Suprapubic skin (tissue), 4 donors: ENCODE data around the gene TOR1B.

ENCODE experiments used
- POLR2A ChIP-seq, 2 donors: fragments of 450-650 bp; IDR thresholded peaks; one replicate each; pipeline ENCODE4 v1.6.1; 2017; ENCODE audit warnings: antibody characterized with exemption in 2 of 2, mild to moderate bottlenecking in 2 of 2, moderate library complexity in 2 of 2
- POLR2AphosphoS5 ChIP-seq, 3 donors: sonication (generic); formaldehyde crosslinking; IDR thresholded peaks; one replicate each; pipeline ENCODE4 v1.6.1; 2017; ENCODE audit warnings: antibody characterized with exemption in 3 of 3
- TF ChIP-seq, protein P1 (sequence below), 2 donors: fragments of 200-600 bp in 1 of 2; fragments of 450-650 bp in 1 of 2; sonication (generic) in 1 of 2; IDR thresholded peaks; one replicate each; pipeline ENCODE4 v1.5.1; 2016 to 2019; ENCODE audit warnings: antibody characterized with exemption in 2 of 2, mild to moderate bottlenecking in 1 of 2, moderate library complexity in 1 of 2

DNA sequence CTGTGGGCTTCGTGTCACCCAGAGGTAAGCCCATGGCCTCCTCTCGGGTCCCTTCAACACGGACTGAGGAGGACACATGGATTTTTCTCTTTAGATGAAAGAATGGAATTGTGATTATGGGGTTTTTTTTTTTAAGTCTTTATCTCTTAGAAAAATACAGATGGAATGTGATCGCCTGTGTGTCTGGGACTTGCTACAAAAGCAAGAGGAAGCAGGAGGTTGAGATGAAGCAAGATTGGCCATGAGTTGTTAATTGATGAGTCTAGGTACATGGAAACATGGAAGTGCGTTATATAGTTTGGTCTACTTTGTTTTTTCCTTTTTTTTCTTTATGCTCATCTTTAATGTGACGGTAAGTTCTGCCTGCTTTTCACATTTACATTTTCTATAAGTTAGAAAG, 46.9 kb downstream of the TOR1B start:
- TF ChIP-seq POLR2AphosphoS5 (IDR thresholded peaks at IDR 0.05) = no peak
- TF ChIP-seq POLR2A (IDR thresholded peaks at IDR 0.05) = no peak
- TF ChIP-seq, protein P1, sequence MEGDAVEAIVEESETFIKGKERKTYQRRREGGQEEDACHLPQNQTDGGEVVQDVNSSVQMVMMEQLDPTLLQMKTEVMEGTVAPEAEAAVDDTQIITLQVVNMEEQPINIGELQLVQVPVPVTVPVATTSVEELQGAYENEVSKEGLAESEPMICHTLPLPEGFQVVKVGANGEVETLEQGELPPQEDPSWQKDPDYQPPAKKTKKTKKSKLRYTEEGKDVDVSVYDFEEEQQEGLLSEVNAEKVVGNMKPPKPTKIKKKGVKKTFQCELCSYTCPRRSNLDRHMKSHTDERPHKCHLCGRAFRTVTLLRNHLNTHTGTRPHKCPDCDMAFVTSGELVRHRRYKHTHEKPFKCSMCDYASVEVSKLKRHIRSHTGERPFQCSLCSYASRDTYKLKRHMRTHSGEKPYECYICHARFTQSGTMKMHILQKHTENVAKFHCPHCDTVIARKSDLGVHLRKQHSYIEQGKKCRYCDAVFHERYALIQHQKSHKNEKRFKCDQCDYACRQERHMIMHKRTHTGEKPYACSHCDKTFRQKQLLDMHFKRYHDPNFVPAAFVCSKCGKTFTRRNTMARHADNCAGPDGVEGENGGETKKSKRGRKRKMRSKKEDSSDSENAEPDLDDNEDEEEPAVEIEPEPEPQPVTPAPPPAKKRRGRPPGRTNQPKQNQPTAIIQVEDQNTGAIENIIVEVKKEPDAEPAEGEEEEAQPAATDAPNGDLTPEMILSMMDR (IDR thresholded peaks at IDR 0.05) = no peak
